ENCODE measurements around the gene IQGAP2. TPM values are rescaled to one million over a fixed set of nuclear protein-coding genes. Genes with fewer than 3 reads are reported as not detected.

The IQGAP2 gene
- total RNA-seq, 1 donor: 0.36 TPM

DNA sequence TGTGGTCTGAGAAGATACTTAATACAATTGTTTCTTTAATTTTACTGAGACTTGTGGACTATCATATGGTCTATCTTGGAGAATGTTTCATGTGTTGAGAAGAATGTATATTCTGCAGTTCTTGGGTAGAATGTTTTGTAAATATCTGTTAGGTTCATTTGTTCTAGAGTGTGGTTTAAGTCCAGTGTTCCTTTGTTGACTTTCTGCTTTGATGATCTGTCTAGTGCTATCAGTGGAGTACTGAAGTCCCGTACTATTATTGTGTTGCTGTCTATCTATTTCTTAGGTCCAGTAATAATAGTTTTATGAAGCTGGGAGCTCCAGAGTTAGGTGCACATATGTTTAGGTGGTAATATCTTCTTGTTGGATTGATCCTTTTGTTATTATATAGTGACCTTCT lies 36.1 kb downstream of the IQGAP2 start:
- Histone ChIP-seq H4K20me1 (ENCODE audit: insufficient read depth, low read length) (no peaks in the 10 kb centered on the region), H3K4me3 (ENCODE audit: insufficient read depth, low read length) (no peak overlapping the region), H3K4me1 (ENCODE audit: insufficient read depth, low read length) (no peaks in the 10 kb centered on the region), H3K27me3 (ENCODE audit: insufficient read depth, low read length) (no peaks in the 10 kb centered on the region), H3K79me2 (ENCODE audit: insufficient read depth, low read length) (no peaks in the 10 kb centered on the region), H3K9me3 (ENCODE audit: low read depth, low read length) (no peaks in the 10 kb centered on the region), H3K4me2 (ENCODE audit: insufficient read depth, low read length) (no peak overlapping the region), H3K27ac (ENCODE audit: low read depth, low read length) (no peak overlapping the region), H2AFZ (ENCODE audit: low read length) (no peak overlapping the region), H3K36me3 (ENCODE audit: insufficient read depth, low read length) (no peaks in the 10 kb centered on the region)
- TF ChIP-seq, protein P1, sequence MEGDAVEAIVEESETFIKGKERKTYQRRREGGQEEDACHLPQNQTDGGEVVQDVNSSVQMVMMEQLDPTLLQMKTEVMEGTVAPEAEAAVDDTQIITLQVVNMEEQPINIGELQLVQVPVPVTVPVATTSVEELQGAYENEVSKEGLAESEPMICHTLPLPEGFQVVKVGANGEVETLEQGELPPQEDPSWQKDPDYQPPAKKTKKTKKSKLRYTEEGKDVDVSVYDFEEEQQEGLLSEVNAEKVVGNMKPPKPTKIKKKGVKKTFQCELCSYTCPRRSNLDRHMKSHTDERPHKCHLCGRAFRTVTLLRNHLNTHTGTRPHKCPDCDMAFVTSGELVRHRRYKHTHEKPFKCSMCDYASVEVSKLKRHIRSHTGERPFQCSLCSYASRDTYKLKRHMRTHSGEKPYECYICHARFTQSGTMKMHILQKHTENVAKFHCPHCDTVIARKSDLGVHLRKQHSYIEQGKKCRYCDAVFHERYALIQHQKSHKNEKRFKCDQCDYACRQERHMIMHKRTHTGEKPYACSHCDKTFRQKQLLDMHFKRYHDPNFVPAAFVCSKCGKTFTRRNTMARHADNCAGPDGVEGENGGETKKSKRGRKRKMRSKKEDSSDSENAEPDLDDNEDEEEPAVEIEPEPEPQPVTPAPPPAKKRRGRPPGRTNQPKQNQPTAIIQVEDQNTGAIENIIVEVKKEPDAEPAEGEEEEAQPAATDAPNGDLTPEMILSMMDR (IDR thresholded peaks at IDR 0.05; ENCODE audit: extremely low read depth, low read depth, low read length): no peak
- DNase-seq (ENCODE audit: insufficient read length, low spot score, missing footprints): no peak

DNA sequence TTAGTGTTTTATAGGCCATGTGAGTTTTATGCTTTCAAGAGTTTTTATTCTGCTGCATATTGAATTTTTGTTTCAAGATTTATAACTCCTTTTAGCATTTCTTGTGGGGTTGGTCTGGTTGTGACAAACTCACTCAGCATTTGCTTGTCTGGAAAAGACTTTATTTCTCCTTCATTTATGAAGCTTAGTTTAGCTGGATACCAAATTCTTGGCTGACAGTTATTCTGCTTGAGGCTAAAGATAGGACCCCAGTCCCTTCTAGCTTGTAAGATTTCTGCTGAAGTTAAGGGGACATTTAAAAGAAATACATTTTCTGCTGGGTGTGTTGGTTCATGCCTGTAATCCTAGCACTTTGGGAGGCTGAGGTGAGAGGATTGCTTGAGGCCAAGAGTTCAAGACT lies 36.8 kb downstream of the IQGAP2 start:
- no peaks in the 10 kb centered on the region for H3K4me1 ChIP-seq (ENCODE audit: insufficient read depth, low read length)
- TF ChIP-seq, protein P1 (IDR thresholded peaks at IDR 0.05; ENCODE audit: extremely low read depth, low read depth, low read length): no peak
- H4K20me1 ChIP-seq (ENCODE audit: insufficient read depth, low read length): no peaks in the 10 kb centered on the region
- no peaks in the 10 kb centered on the region for H3K27me3 ChIP-seq (ENCODE audit: insufficient read depth, low read length)
- no peak overlapping the region for H3K4me3 ChIP-seq (ENCODE audit: insufficient read depth, low read length)
- H3K79me2 ChIP-seq (ENCODE audit: insufficient read depth, low read length): no peaks in the 10 kb centered on the region
- DNase-seq (ENCODE audit: insufficient read length, low spot score, missing footprints): no peak
- no peak overlapping the region for H3K27ac ChIP-seq (ENCODE audit: low read depth, low read length)
- H3K4me2 ChIP-seq (ENCODE audit: insufficient read depth, low read length): no peak overlapping the region
- no peak overlapping the region for H2AFZ ChIP-seq (ENCODE audit: low read length)
- no peaks in the 10 kb centered on the region for H3K9me3 ChIP-seq (ENCODE audit: low read depth, low read length)
- no peaks in the 10 kb centered on the region for H3K36me3 ChIP-seq (ENCODE audit: insufficient read depth, low read length)

DNA sequence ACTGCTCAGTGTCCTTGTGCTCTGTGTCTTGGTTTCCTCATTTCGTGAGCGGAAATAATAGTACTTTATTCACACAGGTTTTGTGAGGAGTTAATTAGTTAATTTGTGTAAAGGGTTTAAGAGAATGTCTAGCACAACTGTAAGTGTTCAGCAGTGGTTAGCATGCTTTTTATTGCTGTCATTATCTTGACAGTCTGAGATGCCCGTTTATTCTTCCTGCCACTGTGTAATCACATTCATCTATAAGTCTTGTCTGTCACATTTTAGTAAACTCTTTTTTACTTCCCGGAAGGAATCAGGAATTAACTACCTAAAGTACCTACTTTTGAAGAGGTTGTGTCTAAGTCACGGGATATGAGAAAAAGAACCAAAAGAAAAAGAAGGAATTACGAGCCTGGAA lies 38.0 kb downstream of the IQGAP2 start:
- no peak overlapping the region for H3K4me2 ChIP-seq (ENCODE audit: insufficient read depth, low read length)
- H3K27ac ChIP-seq (ENCODE audit: low read depth, low read length): no peak overlapping the region
- no peaks in the 10 kb centered on the region for H3K9me3 ChIP-seq (ENCODE audit: low read depth, low read length)
- TF ChIP-seq, protein P1 (IDR thresholded peaks at IDR 0.05; ENCODE audit: extremely low read depth, low read depth, low read length): no peak
- H3K79me2 ChIP-seq (ENCODE audit: insufficient read depth, low read length): no peaks in the 10 kb centered on the region
- no peak overlapping the region for H3K4me3 ChIP-seq (ENCODE audit: insufficient read depth, low read length)
- no peak overlapping the region for H2AFZ ChIP-seq (ENCODE audit: low read length)
- no peak for DNase-seq (ENCODE audit: insufficient read length, low spot score, missing footprints)
- no peaks in the 10 kb centered on the region for H4K20me1 ChIP-seq (ENCODE audit: insufficient read depth, low read length)
- H3K4me1 ChIP-seq (ENCODE audit: insufficient read depth, low read length): no peaks in the 10 kb centered on the region
- no peaks in the 10 kb centered on the region for H3K36me3 ChIP-seq (ENCODE audit: insufficient read depth, low read length)
- H3K27me3 ChIP-seq (ENCODE audit: insufficient read depth, low read length): no peaks in the 10 kb centered on the region

DNA sequence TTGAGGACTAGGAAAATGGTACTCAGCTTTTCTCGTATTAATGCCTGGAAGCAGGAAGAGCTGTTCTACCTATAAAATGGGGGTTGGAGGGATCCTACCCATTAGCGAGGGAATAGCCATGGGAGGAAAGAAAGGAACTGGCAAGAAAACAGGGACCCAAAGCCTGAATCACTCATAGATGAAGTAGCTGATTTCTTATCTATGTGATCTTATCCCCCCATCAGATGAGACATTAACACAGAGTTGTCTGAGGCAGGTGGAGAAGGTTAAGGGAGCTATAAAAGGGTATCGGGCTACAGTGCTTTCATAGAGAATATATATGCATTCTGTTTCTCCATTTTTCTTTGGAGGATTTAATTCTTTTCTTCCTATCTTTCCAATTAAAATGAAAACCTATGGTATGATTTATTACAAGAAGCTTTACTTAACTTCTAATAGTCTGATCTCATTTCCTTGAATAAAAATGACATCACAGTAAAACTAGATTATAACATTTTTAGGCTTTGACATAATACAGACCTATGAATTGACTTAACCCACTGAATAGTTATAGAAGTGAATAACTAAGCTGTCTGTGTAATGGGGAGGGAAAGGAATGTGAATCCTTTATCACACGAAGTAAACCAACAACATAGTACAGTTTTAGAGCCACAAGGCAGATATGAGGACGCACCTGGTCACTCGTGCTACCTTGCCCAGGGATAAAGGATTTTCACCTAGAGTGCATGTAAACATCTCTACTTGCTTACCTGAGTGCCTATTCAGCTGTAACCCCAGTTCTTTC lies 39.0 kb downstream of the IQGAP2 start:
- Histone ChIP-seq H2AFZ (ENCODE audit: low read length) (no peak overlapping the region), H3K27me3 (ENCODE audit: insufficient read depth, low read length) (no peaks in the 10 kb centered on the region), H3K4me3 (ENCODE audit: insufficient read depth, low read length) (no peak overlapping the region), H3K4me2 (ENCODE audit: insufficient read depth, low read length) (no peak overlapping the region), H3K27ac (ENCODE audit: low read depth, low read length) (no peak overlapping the region), H3K79me2 (ENCODE audit: insufficient read depth, low read length) (no peaks in the 10 kb centered on the region), H3K9me3 (ENCODE audit: low read depth, low read length) (no peaks in the 10 kb centered on the region), H3K4me1 (ENCODE audit: insufficient read depth, low read length) (no peaks in the 10 kb centered on the region), H4K20me1 (ENCODE audit: insufficient read depth, low read length) (no peaks in the 10 kb centered on the region), H3K36me3 (ENCODE audit: insufficient read depth, low read length) (no peaks in the 10 kb centered on the region)
- TF ChIP-seq, protein P1 (IDR thresholded peaks at IDR 0.05; ENCODE audit: extremely low read depth, low read depth, low read length): no peak
- no peak for DNase-seq (ENCODE audit: insufficient read length, low spot score, missing footprints)

All from osteoblast (primary cell).